Fibroblast of mammary gland (primary cell): ENCODE data around the gene ADGRD2.

Experiments
- DNase-seq: peaks from one replicate; pipeline ENCODE4 v3.0.0-alpha.2; 2010; ENCODE audit warnings: low read depth
- H3K4me3 ChIP-seq: 2 replicates; pipeline ENCODE4 v1.5.1; 2011; ENCODE audit warnings: low read depth, mild to moderate bottlenecking, low read length, moderate library complexity; ENCODE audit not compliant: control insufficient read depth
- CTCF ChIP-seq: conservative IDR thresholded peaks from 2 replicates; pipeline ENCODE4 v1.5.1; 2011; ENCODE audit warnings: low read depth, low read length, inconsistent platforms; ENCODE audit not compliant: control insufficient read depth, insufficient read depth

ADGRD2 gene

GRCh38 chr9:124477648-124478285, 27.5 kb downstream of the ADGRD2 start:
- no peak for TF ChIP-seq CTCF

GRCh38 chr9:124478354-124478753, 28.1 kb downstream of the ADGRD2 start:
- no peak for DNase-seq
- no peak overlapping the region for H3K4me3 ChIP-seq
- no peak for TF ChIP-seq CTCF

More at GRCh38 chr9:124477648-124478285, 27.5 kb downstream of the ADGRD2 start:
- DNase-seq, result no peak
- H3K4me3 ChIP-seq, result no peak overlapping the region

- no peak overlapping the region for H3K4me3 ChIP-seq
- TF ChIP-seq CTCF, result no peak
- no peak for DNase-seq
These were observed 29.1 kb downstream of the ADGRD2 start for GRCh38 chr9:124479371-124479770.

- no peak overlapping the region for H3K4me3 ChIP-seq
- DNase-seq, result no peak
- no peak for TF ChIP-seq CTCF
These were observed 29.8 kb downstream of the ADGRD2 start for GRCh38 chr9:124479947-124480620.

GRCh38 chr9:124480621-124480981, 30.4 kb downstream of the ADGRD2 start:
- TF ChIP-seq CTCF, result peak; percentile 37
- DNase-seq, result peak; percentile 20
- H3K4me3 ChIP-seq, result no peak overlapping the region

- H3K4me3 ChIP-seq, result no peak overlapping the region
- no peak for DNase-seq
- TF ChIP-seq CTCF, result no peak
These were observed 30.9 kb downstream of the ADGRD2 start for GRCh38 chr9:124481115-124481514.
